Progenitor cell of endocrine pancreas (in vitro differentiated cells): ENCODE data around the gene CENPU. TPM values are rescaled to one million over a fixed set of nuclear protein-coding genes. Genes with fewer than 3 reads are reported as not detected.
A peak's percentile ranks its signal among the peaks of the same experiment; 100 is the strongest.

ENCODE experiments used
- DNase-seq: peaks from one replicate; pipeline ENCODE4 v3.0.0; 2021; ENCODE audit warnings: low spot score; ENCODE audit not compliant: unreplicated experiment
- H3K27ac Mint-ChIP-seq: 2 replicates; pipeline ENCODE4 v1.8.0; 2021; ENCODE audit warnings: mild to moderate bottlenecking, moderate library complexity, mixed read lengths
- H3K27me3 Mint-ChIP-seq: 2 replicates; pipeline ENCODE4 v1.8.0; 2021; ENCODE audit warnings: mixed read lengths
- H3K36me3 Mint-ChIP-seq: 2 replicates; pipeline ENCODE4 v1.8.0; 2022; ENCODE audit warnings: mixed read lengths; ENCODE audit not compliant: insufficient read depth
- H3K4me1 Mint-ChIP-seq: 2 replicates; pipeline ENCODE4 v1.8.0; 2021; ENCODE audit warnings: low read depth, mixed read lengths
- H3K4me3 Mint-ChIP-seq: 2 replicates; pipeline ENCODE4 v1.8.0; 2021; ENCODE audit warnings: low read depth, mild to moderate bottlenecking, moderate library complexity, mixed read lengths
- H3K9me3 Mint-ChIP-seq: 2 replicates; pipeline ENCODE4 v1.8.0; 2021; ENCODE audit warnings: low read depth, mixed read lengths
- CTCF ChIP-seq: fragments of 200-600 bp; sonication (generic); IDR thresholded peaks from one replicate; pipeline ENCODE4 v1.5.0; 2021; ENCODE audit warnings: antibody characterized with exemption, mild to moderate bottlenecking; ENCODE audit not compliant: unreplicated experiment
- total RNA-seq: library from RNA; stranded (reverse); gene quantifications from 2 replicates; pipeline ENCODE4 v1.2.1, GENCODE V29; 2021

Gene CENPU
- total RNA-seq, 1 donor from 2014 or later: 39.2 TPM

- Mint-ChIP-seq H3K9me3 (no peaks in the 10 kb centered on the region), H3K4me3 (no peak overlapping the region), H3K27me3 (no peaks in the 10 kb centered on the region), H3K27ac (no peak overlapping the region), H3K4me1 (peaks cover 22% of the 10 kb centered on the region), H3K36me3 (peaks cover under 1% of the 10 kb centered on the region)
- TF ChIP-seq CTCF: no peak
- DNase-seq: no peak
Measured at GRCh38 chr4:184651899-184652298, 82.0 kb downstream of the CENPU start.

GRCh38 chr4:184649971-184650855 is 83.7 kb downstream of the CENPU start:
- Mint-ChIP-seq H3K4me3 (peak overlapping the region; percentile 87), H3K36me3 (no peaks in the 10 kb centered on the region), H3K9me3 (no peaks in the 10 kb centered on the region), H3K27me3 (no peaks in the 10 kb centered on the region), H3K27ac (peak overlapping the region; percentile 93), H3K4me1 (peaks cover 30% of the 10 kb centered on the region)
- peak; percentile 7 for TF ChIP-seq CTCF
- DNase-seq: no peak

- Mint-ChIP-seq H3K4me3 (peak within 1 kb of the TSS; percentile 87), H3K36me3 (no peaks in the 10 kb centered on the region), H3K4me1 (peaks cover 30% of the 10 kb centered on the region), H3K9me3 (no peaks in the 10 kb centered on the region), H3K27me3 (no peaks in the 10 kb centered on the region), H3K27ac (peak within 1 kb of the TSS; percentile 96)
- peak; percentile 33 for TF ChIP-seq CTCF
- peak; percentile 94 for DNase-seq
Measured at GRCh38 chr4:184649026-184649970, 84.6 kb downstream of the CENPU start, which contains the start of the genes CASP3 and PRIMPOL. Gene CASP3, minus strand, starts transcription at chr4:184649447. Its CDS starts 10,994 bp downstream, at chr4:184638453. Gene PRIMPOL, plus strand, starts transcription at chr4:184649738. Its CDS starts 7,403 bp downstream, at chr4:184657141.

- Mint-ChIP-seq H3K4me1 (peaks cover 30% of the 10 kb centered on the region), H3K9me3 (no peaks in the 10 kb centered on the region), H3K27me3 (no peaks in the 10 kb centered on the region), H3K4me3 (peak overlapping the region; percentile 83), H3K36me3 (peaks cover 4% of the 10 kb centered on the region), H3K27ac (peak overlapping the region; percentile 96)
- DNase-seq: peak; percentile 41
- no peak for TF ChIP-seq CTCF
Measured at GRCh38 chr4:184648313-184649025, 85.4 kb downstream of the CENPU start.
